NCI-H1048 (cell line): Measurements from ENCODE around the gene SREK1IP1.
"Not testable (repeated sequence)": the region's sequence is repeated elsewhere in the genome, so short reads cannot be mapped to it uniquely, and the experiment has no call there.

Source experiments
- DNase-seq: peaks from one replicate; lab custom pipeline; 2025; lab: John Stamatoyannopoulos, UW

The SREK1IP1 gene

GRCh38 chr5:64763948-64764503 lies 4.5 kb downstream of the SREK1IP1 start:
- no peak for DNase-seq

- DNase-seq, result no peak
Observed at GRCh38 chr5:64759960-64760660, 8.4 kb downstream of the SREK1IP1 start.

- no peak for DNase-seq
Observed at GRCh38 chr5:64758901-64759300, 9.6 kb downstream of the SREK1IP1 start.

GRCh38 chr5:64754066-64754465 lies 14.4 kb downstream of the SREK1IP1 start:
- no peak for DNase-seq

DNA sequence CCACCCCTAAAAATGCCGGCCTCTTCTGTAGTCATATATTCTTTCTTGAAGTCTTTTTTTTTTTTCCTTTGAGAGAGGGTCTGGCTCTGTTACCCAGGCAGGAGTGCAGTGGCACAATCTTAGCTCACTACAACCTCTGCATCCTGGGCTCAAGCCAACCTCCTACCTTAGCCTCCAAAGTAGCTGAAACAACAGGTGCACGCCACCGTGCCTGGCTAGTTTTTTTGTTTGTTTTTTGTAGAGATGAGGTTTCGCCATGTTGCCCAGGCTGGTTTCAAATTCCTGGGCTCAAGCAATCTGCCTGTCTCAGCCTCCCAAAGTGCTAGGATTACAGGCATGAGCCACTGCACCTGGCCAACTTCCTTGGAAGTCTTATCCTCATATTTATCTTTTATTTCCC lies 19.1 kb downstream of the SREK1IP1 start:
- no peak for DNase-seq

DNA sequence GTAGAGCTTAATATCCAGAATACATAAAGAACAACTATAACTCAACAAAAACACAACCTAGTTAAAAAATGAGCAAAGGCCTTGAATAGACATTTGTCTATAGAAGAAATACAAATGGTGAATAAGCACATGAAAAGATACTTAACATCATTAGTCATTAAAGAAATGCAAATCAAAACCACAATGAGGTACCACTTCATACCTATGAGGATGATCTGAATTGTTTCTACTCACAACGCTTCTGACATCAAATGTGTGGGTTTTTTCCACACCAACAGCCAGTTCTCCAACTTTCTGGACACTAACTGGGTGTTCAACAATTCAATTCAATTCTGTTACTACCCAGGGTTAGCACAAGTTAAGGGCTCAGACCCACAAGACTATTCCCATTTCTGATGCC lies 22.0 kb downstream of the SREK1IP1 start:
- DNase-seq, result no peak

- no peak for DNase-seq
Observed at GRCh38 chr5:64744914-64745313, 23.6 kb downstream of the SREK1IP1 start.

- no peak for DNase-seq
Observed at GRCh38 chr5:64742821-64743220, 25.7 kb downstream of the SREK1IP1 start.

DNA sequence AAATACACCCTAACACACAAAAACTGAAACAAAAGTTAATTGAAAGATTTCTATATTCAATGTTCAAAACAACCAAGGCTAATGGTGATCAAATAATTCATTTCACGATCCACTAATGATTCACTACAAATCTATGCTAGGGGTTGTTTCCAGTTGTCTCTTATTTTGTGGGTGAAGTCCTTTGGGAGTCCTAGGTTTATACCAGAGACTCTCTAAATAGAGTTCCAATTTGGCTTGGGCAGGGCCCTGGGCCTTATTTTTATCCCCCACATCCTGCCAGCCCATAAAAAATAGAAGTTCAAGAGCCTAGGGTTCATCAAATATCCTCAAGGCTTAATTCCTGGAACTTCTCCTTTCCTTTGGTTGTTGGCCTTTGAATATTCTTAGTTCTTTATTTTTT lies 26.1 kb downstream of the SREK1IP1 start:
- DNase-seq, result no peak

DNA sequence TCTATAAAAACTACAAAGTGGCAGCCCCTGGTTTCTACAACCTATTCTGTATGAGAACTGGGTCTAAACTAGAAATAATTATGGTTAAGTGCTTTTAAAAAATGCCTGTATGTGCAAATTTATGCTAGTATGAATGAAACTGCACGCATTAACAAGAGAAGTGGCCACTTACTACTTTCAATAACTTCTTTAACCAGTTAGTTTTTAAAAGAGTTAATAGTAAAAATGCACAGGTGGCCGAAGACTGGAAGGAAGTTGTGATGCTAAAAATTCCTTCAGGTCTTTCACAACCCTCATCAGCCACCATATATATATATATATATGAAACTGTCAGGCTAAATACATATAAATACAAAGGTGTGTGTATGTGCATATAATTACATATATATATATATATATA lies 41.3 kb downstream of the SREK1IP1 start:
- DNase-seq, result no peak

- DNase-seq, result no peak
Observed at GRCh38 chr5:64722588-64722987, 45.9 kb downstream of the SREK1IP1 start.

GRCh38 chr5:64714495-64714894 lies 54.0 kb downstream of the SREK1IP1 start:
- not testable (repeated sequence) for DNase-seq

DNA sequence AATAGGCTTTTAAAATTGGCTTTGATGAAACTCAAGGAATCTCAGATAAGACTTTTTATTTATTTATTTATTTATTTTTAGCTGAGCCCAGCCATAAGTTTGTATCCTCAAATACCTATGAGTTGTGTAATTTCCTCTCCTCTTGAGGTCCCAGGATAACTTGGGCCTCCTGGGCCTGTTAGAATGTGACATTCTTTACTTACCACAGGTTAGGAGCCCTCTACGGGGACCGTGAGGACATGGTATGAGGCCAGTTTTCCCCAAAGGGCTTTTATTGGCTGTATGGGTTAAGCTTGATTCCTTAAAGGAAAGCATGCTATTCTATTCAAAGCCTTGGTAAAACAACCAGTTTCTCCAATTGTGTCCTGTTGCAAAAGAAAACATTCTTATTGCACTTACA lies 61.3 kb downstream of the SREK1IP1 start:
- DNase-seq, result no peak

GRCh38 chr5:64706074-64706473 lies 62.4 kb downstream of the SREK1IP1 start:
- DNase-seq, result not testable (repeated sequence)

DNA sequence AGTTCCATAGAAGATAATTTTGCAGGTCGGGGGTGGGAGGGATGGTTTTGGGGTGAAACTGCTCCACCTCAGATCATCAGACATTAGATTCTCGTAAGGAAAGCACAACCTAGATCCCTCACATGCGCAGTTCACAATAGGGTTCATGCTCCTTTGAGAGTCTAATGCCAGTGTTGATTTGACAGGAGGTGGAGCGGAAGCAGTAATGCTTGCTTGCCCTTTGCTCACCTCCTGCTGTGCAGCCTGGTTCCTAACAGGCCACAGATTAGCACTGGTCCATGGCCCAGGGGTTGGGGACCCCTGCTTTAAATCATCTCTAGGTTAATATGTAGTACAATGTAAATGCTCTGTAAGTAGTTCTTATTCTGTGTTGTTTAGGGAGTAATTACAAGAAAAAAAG lies 67.7 kb downstream of the SREK1IP1 start:
- no peak for DNase-seq

DNA sequence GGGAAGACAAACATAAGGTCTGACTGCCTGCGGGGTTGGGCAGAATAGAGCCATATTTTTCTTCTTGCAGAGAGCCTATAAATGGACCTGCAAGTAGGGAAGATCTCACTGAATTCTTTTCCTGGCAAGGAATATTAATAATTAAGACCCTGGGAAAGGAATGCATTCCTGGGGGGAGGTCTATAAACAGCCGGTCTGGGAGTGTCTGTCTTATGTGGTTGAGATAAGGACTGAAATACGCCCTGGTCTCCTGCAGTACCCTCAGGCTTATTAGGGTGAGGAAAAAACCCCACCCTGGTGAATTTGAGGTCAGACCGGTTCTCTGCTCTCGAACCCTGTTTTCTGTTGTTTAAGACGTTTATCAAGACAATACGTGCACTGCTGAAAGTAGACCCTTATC lies 72.1 kb downstream of the SREK1IP1 start:
- not testable (repeated sequence) for DNase-seq

DNA sequence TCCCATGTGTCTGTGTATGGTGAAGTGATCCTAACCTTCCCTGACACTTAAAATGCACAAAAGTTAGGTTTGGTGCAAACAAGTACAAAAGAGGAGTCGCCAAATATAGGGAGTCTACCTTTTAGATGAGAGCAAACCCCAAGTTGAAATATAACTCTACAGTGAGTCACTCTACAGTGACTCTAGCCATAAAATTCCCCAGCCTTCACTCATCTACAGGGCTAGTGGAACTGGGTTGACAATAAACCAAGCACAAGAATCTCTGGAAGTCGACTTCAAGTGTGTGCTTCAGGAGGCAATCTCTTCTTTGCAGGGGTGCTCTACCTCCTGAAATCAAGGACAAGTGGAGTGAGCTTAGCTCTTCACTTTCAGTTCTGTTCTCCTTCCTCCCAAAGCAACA lies 74.9 kb downstream of the SREK1IP1 start:
- DNase-seq, result no peak

DNA sequence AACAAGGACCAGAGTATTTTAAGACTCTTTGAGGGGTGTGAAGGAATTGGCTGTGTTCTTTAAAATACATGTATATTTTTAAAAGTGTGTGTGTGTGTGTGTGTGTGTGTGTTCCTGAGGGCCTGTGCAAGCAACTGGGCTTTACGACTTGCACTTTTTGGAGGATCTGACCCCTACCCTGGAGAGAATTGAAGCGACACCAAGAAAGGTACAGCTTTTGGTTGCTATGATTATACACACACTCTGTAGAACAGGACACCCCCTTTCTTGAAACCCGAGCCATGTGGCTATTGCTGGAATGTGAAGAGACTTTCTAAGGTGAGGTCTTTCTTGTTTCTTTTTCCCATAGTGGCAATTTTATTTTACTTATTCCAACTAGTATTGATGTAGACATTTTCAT lies 77.2 kb downstream of the SREK1IP1 start:
- no peak for DNase-seq

- no peak for DNase-seq
Observed at GRCh38 chr5:64690417-64691151, 77.9 kb downstream of the SREK1IP1 start, which contains the start of gene SHISAL2B. Gene SHISAL2B (plus strand): TSS chr5:64690503. CDS start chr5:64690624, 121 bp downstream.

DNA sequence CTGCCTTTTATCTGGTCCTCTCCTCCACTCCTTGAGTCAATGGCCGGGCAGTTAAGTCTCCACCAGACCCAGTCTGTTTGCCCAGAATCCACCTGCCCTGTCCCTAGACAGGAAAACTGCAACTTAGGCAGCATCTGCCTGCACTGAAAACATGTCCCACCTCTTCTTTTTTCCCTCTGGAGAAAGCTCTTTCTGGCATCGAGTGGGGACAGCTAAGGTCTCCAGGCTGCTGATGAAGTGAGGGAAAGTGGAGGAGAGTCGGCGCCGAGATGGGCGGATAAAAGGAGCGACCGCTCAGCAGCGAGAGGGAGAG lies 78.4 kb downstream of the SREK1IP1 start:
- DNase-seq, result no peak

DNA sequence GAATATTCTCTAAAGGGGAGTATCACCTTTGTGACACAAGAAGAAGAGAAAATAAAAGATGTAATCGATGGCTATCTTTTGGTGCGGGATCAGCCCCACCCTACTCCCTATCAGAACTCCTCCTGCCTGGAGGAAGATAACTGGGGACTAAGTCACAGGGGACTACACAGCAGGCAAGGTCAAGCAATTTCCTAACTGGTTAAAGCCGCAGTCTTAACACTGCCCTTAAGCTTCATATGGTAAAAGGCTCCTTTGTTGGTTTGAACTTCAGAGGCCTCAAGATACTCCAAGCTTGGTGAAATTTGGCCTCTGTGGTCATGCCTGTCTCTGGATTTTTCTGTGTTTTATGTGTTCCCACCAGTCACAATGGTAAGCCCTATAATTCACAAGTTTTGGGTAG lies 79.5 kb downstream of the SREK1IP1 start:
- no peak for DNase-seq

DNA sequence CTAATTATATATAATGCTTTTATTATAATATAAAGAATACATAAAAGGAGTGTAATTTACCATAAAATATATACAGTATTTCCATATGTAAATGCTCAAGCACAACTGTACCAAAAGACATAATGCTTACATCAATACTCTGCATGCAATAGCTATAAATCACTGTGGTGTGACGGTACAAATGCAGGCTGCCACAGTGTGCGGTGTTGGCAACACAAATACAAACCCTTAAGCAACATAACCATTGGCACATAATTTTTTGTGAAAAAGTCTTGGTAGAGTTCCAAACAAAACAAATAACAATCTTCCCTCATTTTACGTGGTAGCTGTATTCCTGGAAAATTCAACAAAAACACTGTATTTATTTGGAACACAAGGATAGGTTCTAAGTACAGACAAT lies 80.1 kb downstream of the SREK1IP1 start:
- DNase-seq, result no peak

- DNase-seq, result no peak
Observed at GRCh38 chr5:64685866-64686265, 82.6 kb downstream of the SREK1IP1 start.
